Myocyte (in vitro differentiated cells): ENCODE data around the gene CALD1. TPM values are rescaled to one million over a fixed set of nuclear protein-coding genes. Genes with fewer than 3 reads are reported as not detected.

Experiments
- DNase-seq: peaks from one replicate; pipeline ENCODE4 v3.0.0-alpha.2; 2012; ENCODE audit warnings: low read depth
- polyA plus RNA-seq: library from polyadenylated mRNA; unstranded; fragments of >200 nt; gene quantifications from one replicate; pipeline ENCODE4 v1.2.1, GENCODE V29; 2012; ENCODE audit warnings: missing spikeins
- total RNA-seq: library from RNA; depleted of rRNA; stranded (reverse); fragments of >200 nt; gene quantifications from 2 replicates; pipeline ENCODE4 v1.2.3, GENCODE V29; 2014

CALD1 gene, protein sequence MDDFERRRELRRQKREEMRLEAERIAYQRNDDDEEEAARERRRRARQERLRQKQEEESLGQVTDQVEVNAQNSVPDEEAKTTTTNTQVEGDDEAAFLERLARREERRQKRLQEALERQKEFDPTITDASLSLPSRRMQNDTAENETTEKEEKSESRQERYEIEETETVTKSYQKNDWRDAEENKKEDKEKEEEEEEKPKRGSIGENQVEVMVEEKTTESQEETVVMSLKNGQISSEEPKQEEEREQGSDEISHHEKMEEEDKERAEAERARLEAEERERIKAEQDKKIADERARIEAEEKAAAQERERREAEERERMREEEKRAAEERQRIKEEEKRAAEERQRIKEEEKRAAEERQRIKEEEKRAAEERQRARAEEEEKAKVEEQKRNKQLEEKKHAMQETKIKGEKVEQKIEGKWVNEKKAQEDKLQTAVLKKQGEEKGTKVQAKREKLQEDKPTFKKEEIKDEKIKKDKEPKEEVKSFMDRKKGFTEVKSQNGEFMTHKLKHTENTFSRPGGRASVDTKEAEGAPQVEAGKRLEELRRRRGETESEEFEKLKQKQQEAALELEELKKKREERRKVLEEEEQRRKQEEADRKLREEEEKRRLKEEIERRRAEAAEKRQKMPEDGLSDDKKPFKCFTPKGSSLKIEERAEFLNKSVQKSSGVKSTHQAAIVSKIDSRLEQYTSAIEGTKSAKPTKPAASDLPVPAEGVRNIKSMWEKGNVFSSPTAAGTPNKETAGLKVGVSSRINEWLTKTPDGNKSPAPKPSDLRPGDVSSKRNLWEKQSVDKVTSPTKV
- 202 and 228 TPM in 2 replicates for total RNA-seq
- 947 TPM for polyA plus RNA-seq

DNA sequence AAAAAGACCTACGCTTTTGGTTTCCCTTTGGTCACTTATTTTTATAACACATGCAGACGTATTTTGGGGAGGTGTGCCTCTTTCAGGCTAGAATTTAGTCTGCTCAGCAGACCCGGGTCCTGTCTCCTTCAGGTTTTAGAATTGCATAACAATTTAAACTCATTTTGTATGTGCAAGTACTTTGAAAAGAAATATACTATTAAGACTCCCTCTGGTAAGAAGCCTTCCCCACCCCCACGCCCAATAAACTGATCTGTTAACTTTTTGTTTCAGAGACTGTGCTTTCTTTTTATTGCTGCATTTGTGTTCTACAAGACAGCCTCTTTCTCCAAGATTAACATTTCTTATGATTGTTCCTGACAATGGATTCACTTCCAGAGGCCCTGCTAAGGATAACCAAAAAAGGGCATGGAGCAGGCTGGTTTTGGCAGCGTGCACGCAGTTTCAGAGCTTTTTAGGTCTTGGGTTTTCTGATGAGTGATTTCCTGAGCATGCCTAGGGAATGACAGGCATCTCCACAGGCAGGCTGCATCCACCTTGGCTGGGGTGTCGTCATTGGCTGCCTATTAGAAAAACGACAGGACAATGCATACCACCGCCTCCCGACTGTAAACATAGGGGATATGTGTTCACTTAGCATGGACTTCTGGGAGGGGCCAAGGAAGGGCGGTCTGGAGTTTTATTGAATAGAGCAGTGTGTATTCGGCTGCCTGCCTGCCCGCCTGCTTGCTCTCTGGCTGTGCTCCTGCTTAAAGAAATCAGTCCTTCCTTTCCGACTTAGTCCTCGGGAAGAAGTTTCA lies at the start of gene CALD1:
TSS of gene CALD1 (plus strand) at position 694 of the 800 bp plus-strand sequence. CDS start 88,100 bp downstream, outside the sequence.
- peak; percentile 95 for DNase-seq

DNA sequence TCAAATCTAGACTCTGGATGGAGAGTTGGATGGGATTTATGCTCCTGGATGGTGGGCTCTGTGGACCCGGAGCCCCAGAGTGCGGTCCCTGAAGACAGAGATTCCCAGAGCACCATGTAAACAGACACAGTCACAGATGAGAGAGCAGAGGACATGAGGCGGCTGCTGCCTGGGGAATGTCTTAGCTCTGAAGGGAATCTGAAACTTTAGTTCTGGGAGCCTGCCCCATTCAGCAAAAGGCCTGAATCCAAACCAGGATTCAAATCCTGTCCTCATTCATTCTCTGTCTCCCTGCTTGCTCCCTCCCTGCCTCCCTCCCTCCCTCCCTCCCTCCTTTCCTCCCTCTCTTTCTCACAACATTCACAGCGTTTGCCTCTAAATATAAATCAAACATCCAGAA lies 49.5 kb upstream of the CALD1 start:
- peak; percentile 31 for DNase-seq

DNA sequence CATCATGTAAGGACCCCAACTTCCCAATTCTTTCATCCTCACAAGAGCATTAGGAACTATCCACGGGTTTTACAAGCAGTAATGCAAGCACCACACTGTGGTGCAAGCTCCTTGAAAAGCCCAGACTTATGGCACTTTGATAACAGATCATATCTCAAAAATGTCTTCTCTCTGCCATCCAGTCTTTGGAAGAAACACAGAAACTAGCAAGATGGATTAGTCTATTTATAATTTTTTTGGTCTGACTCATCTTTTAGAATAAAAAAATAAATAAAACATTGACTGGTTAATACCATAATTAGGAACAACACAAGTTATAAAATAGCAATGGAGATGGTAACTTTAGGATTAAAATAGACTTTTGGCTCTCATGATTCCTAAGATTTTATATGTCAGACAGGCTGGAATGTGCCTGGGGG lies 49.0 kb upstream of the CALD1 start:
- no peak for DNase-seq

DNA sequence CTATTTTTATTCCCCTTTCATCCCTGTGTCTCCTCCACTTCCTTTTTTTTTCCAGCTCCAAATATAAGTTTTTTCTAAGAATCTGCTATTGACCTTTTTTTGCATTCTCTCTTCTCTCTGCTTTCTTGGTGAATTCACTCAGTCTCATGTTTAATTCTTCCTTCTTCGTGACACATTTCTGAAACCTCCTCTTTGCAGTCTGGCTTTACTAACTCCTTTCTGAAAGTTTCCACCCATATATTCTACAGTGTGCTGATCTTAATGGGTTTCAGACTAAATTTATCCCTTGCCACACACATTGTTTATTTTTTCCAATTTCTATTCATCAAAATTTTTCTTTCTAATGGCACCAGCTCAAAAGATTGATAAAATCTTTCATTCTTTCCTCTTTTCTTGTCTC lies 47.8 kb upstream of the CALD1 start:
- DNase-seq: no peak

DNA sequence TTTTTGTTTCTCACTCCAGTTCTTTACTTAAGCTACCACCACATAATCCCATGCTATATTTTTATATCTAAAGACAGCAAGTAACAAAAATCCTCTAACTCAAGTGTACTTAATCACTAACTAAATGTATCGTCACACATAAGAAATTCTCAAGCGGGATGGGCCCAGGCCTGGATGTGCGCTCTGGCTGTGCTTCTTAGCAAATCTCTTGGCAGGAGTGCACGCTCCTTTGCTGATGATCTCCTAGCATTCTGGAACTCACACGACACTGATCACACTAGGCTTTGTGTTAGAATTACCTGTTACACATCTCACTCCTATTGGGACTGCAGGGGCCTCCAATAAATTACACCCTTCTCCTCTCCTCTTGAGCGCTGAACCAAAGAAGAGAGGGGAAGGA lies 46.7 kb upstream of the CALD1 start:
- no peak for DNase-seq

DNA sequence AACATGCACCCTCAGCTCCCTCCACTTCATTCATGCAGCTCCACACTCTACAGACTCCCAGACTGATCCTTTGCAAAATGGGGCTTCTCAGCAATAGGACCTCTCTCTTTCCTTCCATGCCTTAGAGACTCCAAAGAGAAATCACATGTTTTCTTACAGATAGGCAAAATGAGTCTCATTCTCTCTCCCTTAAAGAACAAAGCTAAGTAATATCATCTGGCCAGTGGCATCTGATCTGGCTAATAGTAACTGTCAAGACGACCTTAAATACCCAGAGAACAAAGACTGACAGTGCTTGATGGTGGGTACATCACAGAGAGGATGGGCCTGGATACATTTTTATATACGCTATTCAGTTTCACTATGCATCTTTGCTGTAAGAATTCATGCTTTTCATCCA lies 43.1 kb upstream of the CALD1 start:
- DNase-seq: no peak

DNA sequence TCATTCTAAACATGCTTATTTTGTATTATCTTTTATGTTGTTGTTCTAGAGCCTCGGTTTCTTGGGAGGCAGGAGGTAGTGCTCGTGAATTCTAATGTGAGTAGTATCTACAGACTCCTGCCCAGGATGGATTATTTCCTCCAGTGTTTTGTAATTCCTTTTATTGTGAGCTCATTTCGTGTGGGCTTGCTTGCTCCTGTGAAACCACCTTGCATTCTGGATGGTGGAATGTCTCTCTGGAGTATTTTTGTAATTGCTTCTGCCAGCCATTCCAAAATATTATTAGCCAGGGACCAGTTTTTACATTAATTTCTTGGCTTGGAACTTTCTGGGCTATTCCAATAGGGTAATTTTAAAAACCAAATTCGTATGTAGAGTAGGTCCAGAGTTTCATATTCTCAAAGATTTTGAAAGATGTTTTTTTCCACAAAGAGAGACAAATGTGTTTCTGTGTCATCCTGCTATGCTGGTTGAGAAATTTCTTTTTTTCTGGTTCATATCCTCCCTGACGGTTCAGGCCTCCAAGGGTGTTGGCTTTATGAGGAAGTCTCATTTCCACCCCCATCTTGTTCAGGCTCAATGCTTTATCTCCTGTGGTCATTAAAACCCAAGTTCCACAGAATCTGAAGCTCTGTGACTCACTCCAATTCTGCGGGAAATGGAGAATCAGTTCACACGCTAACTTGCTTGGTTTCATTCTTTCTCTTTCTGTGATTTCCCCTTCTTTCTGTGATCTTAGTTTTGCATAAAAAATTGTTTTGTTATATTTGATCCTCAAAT lies 41.7 kb upstream of the CALD1 start:
- peak; percentile 89 for DNase-seq

DNA sequence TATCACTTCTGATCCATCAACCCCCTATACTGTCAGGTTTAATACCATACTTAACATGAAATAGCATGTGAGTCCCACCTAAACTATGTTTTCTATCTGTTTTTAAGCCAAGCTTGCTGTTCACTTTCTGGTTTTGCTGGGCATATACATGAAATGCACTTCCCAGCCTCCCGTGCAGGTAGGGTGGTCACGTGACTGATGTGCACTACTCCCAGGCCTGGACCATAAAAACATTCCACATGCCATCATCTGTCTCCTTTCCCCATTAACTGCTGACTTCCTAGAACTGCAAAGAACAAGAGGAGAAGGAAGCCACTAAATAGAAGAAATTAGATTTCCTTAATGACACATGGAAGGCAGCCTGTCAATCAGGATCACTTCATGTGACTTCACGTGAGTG lies 40.1 kb upstream of the CALD1 start:
- no peak for DNase-seq

DNA sequence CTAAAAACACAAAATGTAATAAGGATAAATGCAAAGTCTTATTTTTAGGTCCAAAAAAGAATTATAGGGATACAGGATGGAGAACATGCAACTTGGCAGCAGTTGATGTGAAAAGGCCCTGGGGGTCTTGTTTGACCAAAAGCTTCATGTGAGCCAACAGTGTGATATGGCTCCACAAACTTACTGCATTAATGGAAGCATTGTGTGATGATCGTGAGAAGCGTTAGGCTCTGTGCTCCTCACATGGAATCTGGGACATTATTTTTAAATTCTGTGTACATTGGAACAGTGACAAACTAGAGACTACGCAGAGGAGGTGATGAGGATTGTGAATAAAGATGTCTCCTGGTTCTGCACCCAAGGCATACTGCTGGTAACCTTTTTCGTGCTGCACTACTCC lies 39.1 kb upstream of the CALD1 start:
- no peak for DNase-seq

DNA sequence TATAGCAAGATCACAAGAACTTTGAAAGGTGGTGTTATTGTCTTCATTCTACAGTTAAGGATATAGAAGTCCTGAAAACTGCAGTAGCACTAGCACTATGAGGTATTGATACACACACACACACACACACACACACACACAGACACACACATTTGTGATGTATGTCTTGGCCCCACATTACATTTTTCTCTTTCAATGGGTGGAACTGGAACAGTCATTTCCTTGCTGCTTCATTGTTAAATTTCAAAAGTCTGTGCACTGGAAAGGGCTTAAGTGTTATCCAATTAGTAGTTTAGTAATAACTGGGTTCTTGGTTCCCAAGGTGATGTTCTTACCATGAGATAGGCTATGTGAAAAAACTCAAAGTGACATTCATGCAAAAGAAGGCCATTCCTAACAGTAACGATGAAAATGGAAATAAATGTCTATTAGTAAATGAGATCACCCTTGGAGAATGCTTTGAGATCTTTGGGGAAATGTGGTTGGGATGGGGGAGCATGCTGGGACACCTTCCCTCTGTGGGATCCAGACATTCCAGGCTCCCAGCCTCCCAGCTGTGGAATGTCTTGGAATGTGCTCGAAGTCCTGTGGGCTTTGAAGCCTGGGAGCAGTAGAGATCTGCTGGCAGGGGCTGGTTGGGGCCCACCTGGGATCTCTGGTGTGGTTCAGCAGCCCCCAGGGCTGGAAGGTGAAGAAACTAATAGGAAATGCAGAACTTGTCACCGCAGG lies 37.4 kb upstream of the CALD1 start:
- peak; percentile 88 for DNase-seq

DNA sequence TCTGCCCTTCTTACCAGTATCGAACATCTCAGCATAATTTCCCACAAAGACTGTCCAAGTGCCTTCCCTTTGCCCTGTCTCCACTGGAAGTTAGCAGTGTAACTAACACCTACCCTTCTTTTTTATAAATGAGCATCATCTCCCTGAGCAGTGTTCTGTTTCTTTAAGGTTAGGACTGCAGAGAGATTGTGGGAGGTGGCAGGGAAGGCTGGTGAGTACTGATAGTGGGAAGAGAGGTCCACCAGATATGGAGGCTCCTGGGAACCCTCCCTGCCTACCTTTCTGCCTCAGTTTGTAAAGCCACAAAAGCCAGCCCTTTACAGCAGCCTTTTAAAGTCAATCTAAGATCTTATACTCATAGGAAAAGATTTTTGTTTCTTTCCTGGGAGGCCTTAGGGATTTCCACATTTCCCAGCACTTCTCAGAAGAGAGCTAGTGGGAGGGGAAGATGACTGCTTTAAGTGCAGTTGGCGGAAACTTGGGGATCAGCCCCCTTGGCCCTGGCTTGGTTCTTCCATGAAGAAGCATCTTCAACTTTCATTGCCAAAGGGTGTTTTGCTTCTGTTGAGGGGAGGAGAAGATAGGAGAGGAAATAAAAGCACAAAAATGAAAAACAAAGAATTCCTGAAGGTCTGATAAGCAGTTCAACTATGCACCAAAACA lies 36.6 kb upstream of the CALD1 start:
- peak; percentile 36 for DNase-seq

DNA sequence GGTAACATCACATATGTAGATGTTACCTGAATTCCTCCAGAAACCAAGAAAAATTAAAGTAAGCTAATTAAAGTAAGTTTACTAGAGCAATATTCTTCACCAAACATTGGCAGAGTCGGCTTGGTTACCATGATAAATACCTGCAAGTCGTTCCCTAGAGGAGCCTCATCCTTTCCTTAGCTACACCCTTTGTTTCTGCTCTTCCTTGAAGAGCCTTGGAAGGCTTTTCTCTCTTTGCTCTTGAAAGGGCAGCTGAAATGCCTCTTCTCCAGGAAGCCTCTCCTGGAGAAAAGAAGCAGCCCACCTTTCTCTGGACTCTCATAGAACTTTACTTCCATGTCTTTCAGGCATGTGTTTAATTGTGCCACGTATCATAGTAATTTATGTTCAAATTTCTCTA lies 34.9 kb upstream of the CALD1 start:
- no peak for DNase-seq

DNA sequence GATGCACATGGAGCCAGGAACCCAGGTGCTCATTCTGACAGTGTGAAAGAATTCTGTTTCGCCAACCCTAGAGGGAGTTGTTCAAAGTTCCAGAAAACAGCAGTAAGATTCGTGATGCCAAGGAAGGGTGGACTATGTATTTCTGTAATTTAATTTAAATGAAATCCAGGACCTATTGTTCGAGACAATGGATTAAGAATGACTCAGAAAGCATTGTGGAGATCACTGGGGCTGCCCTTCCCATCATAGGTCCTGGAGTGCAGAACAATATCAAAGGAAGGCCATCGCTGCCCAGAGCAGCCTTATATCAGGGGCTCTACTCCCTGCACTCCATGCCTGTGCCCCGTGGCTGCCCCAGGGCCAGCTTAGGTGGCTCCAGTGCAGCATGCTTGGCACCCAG lies 32.1 kb upstream of the CALD1 start:
- no peak for DNase-seq

DNA sequence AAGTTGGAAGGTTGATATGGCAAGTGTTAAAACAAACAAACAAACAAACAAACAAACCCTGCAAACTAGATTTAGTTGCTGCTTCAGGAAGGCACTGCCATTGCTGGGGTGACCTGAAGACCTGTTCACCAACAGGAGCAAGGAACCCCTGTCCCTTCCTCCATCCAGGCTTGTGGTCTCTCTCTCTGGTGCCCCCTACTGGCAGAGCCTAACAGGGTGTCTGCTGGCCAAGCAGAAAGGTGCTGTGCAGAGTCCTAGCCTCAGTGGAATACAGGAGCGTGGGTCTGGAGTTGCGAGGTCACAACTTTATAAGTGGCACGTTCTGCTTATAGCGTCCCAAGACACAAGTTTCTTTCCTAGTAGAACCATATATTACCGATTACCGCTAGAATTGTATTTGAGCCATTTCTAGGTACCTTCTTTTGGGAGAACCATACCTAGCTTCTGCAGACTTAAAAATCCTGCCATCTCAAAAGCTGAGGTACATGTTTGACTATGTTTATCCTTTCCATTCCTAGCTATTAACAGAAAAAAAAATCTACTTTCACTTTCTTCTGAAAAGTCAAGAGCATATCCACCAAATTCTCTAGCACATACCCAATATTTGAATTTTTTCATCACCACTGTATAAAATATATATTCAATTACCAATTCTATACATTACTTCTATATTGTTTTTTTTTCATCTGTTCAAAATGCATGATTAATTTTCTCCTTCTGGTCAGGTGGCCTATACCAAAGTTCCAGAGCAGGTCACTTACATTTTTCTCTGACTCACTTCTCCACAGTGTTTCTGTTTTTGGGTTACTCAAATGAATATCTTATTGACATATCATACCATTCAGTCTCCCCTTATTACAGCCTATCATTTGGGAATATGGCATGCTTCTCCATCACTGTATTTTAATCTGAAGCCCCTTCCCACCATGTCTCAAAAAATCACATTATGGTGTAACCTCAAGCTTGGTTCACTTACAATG lies 29.1 kb upstream of the CALD1 start:
- peak; percentile 63 for DNase-seq

DNA sequence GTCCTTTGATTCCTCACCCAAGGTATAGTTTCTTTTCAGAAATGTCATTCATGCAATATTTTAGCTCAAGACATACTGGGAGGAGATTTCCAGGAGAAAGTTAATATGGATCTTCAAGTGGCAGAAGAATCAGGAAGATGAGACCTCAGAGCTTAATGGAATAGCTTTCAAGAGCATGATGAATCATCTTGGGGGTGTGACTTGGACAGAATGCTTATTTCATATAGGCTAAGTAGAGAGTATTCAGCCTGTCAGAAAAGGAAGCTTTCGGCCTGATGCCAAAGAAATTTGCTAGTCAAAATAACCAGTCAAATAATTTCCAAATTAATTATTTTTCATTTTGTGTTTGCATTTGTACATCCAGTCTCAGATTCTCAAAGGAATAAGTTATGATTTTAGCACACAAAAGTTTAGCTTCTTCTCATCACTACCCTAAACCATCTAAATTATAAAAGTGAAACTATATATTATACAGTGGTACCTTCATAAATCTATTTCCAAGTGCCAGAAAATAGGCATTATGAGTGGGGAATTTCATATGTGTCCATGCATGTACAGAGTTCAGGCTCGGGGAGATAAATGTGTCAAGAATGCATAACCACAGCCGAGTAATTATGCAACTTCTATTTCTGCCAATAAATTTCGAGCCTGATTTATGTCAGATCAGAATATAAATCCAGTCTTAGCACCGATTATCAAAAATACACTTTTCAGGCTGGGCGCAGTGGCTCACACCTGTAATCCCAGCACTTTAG lies 27.3 kb upstream of the CALD1 start:
- DNase-seq: no peak

DNA sequence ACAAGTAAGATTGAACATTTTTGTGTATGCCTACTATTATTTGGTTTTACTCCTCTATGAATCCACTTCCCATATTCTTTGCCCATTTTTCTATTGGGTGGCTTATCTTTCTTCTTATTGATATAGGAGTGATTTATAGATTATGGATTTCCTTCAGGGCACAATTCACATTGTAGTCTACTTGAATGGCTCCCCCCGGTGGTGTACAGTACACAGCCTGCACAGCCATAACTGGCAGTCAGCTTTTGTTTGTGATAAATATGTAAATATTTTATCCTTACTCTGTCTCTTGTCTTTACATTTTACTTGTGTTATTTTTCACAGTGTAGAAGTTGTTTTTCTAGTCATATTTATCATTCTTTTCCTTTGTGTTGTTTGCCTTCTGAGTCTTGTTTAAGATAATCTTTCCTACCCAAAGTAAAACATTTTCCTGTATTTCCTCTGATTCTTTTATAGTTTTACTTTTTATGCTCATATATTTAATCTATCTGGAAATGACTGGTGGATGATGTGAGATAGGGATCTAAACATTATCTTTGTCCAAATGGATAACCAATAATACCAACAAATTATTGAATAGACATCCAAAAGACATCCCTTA lies 23.9 kb upstream of the CALD1 start:
- DNase-seq: peak; percentile 62

DNA sequence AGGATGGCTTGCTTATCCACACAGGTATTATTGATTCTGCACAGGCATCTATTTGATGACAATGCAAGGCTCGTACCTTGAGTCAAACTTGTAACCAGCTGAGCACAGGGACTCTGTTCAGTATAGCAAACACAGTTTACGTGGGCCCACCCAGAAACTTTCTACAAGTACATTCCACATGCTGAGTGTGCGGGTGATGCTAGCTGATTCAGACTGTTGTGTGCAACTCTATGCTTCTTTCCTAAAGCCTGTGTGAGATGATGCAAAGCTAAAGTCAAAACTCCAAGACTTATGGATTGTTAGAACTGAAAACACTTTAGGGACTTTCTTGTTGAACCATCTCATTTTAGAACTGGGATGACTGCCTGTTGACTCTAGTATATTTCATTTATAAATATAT lies 21.5 kb upstream of the CALD1 start:
- DNase-seq: no peak
